Osteoblast (primary cell): ENCODE data around the gene CC2D2B. TPM values are rescaled to one million over a fixed set of nuclear protein-coding genes. Genes with fewer than 3 reads are reported as not detected.

Experiments used
- DNase-seq: peaks from one replicate; pipeline ENCODE4 v3.0.0; 2011; ENCODE audit warnings: low spot score, mixed read lengths; ENCODE audit not compliant: insufficient read length; ENCODE audit errors: missing footprints
- H2AFZ ChIP-seq: 2 replicates; pipeline ENCODE4 v1.6.0; 2011; ENCODE audit warnings: mild to moderate bottlenecking, low read length
- H3K27ac ChIP-seq: 2 replicates; pipeline ENCODE4 v1.5.1; 2011; ENCODE audit warnings: mild to moderate bottlenecking, low read depth, low read length, moderate library complexity
- H3K27me3 ChIP-seq: 2 replicates; pipeline ENCODE4 v1.6.0; 2012; ENCODE audit warnings: mild to moderate bottlenecking, control low read depth, inconsistent platforms, low read length, moderate library complexity; ENCODE audit not compliant: insufficient read depth
- H3K36me3 ChIP-seq: 2 replicates; pipeline ENCODE4 v1.5.1; 2011; ENCODE audit warnings: mild to moderate bottlenecking, low read length, control low read depth, moderate library complexity; ENCODE audit not compliant: insufficient read depth
- H3K4me1 ChIP-seq: 2 replicates; pipeline ENCODE4 v1.5.1; 2011; ENCODE audit warnings: mild to moderate bottlenecking, low read length, control low read depth, moderate library complexity; ENCODE audit not compliant: insufficient read depth
- H3K4me2 ChIP-seq: 2 replicates; pipeline ENCODE4 v1.6.0; 2011; ENCODE audit warnings: mild to moderate bottlenecking, low read length; ENCODE audit not compliant: insufficient read depth
- H3K4me3 ChIP-seq: fragments of 200-600 bp; sonication (generic); 3 replicates; pipeline ENCODE4 v1.5.1; 2012; ENCODE audit warnings: mild to moderate bottlenecking, low read length, inconsistent platforms; ENCODE audit not compliant: insufficient read depth
- H3K79me2 ChIP-seq: 2 replicates; pipeline ENCODE4 v1.6.0; 2012; ENCODE audit warnings: mild to moderate bottlenecking, low read length, control low read depth, inconsistent platforms; ENCODE audit not compliant: insufficient read depth
- H3K9me3 ChIP-seq: 2 replicates; pipeline ENCODE4 v1.5.1; 2011; ENCODE audit warnings: low read depth, low read length, control low read depth
- H4K20me1 ChIP-seq: 2 replicates; pipeline ENCODE4 v1.6.0; 2012; ENCODE audit warnings: mild to moderate bottlenecking, low read length, control low read depth; ENCODE audit not compliant: insufficient read depth
- CTCF ChIP-seq: IDR thresholded peaks from 2 replicates; pipeline ENCODE4 v1.5.1; 2011; ENCODE audit warnings: mild to moderate bottlenecking, low read depth, low read length, moderate library complexity; ENCODE audit errors: extremely low read depth
- total RNA-seq: library from RNA; depleted of rRNA; stranded (reverse); fragments of >200 nt; gene quantifications from 2 replicates; pipeline ENCODE4 v1.2.3, GENCODE V29; 2012

The CC2D2B gene
- total RNA-seq, 1 donor: 0.36 TPM

DNA sequence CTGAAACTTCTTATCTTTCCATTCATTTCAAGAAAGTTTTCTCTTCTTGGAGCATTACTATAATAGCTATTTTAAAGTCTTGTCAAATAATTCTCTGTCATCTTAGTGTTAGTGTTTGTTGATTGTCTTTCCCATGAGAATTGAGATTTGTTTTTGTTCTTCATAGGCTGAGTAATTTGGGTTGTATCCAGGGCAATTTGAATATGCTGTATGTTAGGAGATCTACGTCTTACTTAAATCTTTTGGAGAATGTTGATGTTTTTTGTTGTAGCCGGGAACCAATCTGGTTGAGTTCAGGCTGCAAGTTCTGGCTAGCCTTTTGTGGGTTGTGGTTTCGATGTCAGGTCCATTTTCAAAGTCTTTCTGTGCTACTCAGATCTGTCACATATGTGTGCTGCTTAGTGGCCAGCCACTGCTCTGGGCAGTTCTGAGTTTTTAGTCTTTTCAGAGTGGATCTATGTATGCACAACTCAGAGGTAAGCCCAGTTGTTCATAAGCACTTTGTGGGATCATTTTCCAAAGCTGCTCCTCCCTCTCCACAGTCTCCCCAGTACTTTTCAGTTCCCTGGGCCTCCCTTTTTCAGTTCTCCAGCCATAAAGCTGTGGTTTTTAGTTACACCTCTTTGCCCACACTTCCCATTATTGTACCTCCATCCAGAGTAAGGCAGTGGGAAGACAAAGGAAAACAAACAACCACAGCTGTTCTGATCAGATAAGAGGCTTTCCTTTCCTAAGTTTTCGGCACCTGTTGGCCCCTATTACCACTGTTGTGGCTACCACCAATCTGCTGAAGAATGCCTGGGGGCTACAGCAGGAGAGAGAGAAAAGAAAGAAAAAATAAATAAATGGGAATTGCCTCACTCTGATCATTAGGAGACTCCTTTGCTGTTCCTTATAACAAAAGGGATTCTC is 131.0 kb downstream of the CC2D2B start:
- no peaks in the 10 kb centered on the region for H3K27me3 ChIP-seq
- H3K9me3 ChIP-seq: no peaks in the 10 kb centered on the region
- TF ChIP-seq CTCF: no peak
- H3K4me1 ChIP-seq: peaks cover 6% of the 10 kb centered on the region
- peaks cover 5% of the 10 kb centered on the region for H3K79me2 ChIP-seq
- H3K4me3 ChIP-seq: no peak overlapping the region
- no peak overlapping the region for H2AFZ ChIP-seq
- no peaks in the 10 kb centered on the region for H4K20me1 ChIP-seq
- no peaks in the 10 kb centered on the region for H3K36me3 ChIP-seq
- no peak overlapping the region for H3K27ac ChIP-seq
- no peak overlapping the region for H3K4me2 ChIP-seq
- DNase-seq: peak; percentile 10

GRCh38 chr10:96041146-96041545 is 133.4 kb downstream of the CC2D2B start:
- Histone ChIP-seq H3K27me3 (no peaks in the 10 kb centered on the region), H3K4me3 (no peak overlapping the region), H2AFZ (no peak overlapping the region), H3K79me2 (peaks cover 29% of the 10 kb centered on the region), H3K36me3 (no peaks in the 10 kb centered on the region), H3K9me3 (no peaks in the 10 kb centered on the region), H4K20me1 (peaks cover 4% of the 10 kb centered on the region), H3K27ac (no peak overlapping the region), H3K4me2 (no peak overlapping the region), H3K4me1 (peaks cover 14% of the 10 kb centered on the region)
- no peak for TF ChIP-seq CTCF
- no peak for DNase-seq

GRCh38 chr10:96043033-96043892 is 135.5 kb downstream of the CC2D2B start, which contains the start of gene CCNJ:
TSS of gene CCNJ (plus strand) at chr10:96043583. CDS start at chr10:96044394, 811 bp downstream.
- H3K27ac ChIP-seq: peak within 1 kb of the TSS; percentile 66
- H3K4me3 ChIP-seq: peak within 1 kb of the TSS; percentile 90
- H4K20me1 ChIP-seq: peaks cover 9% of the 10 kb centered on the region
- H3K9me3 ChIP-seq: no peaks in the 10 kb centered on the region
- H3K4me2 ChIP-seq: peak within 1 kb of the TSS; percentile 99
- TF ChIP-seq CTCF: no peak
- H3K4me1 ChIP-seq: peaks cover 14% of the 10 kb centered on the region
- H3K27me3 ChIP-seq: no peaks in the 10 kb centered on the region
- DNase-seq: peak; percentile 100
- H3K79me2 ChIP-seq: peaks cover 50% of the 10 kb centered on the region
- peaks cover 2% of the 10 kb centered on the region for H3K36me3 ChIP-seq
- H2AFZ ChIP-seq: peak within 1 kb of the TSS; percentile 99
